MM.1S (cell line): Measurements from ENCODE around the gene FGD6.

Experiments used
- DNase-seq: peaks from one replicate; pipeline ENCODE4 v3.0.0-alpha.2; 2015
- H2AFZ ChIP-seq: fragments of 300-600 bp; sonication (generic); 2 replicates; pipeline ENCODE4 v1.6.0; 2016; ENCODE audit warnings: antibody characterized with exemption, low read length
- H3F3A ChIP-seq: fragments of 300-600 bp; sonication (generic); 2 replicates; pipeline ENCODE4 v1.6.1; 2016; ENCODE audit warnings: mild to moderate bottlenecking, antibody characterized with exemption, low read length, moderate library complexity, mixed read lengths; ENCODE audit not compliant: insufficient read depth
- H3K27ac ChIP-seq: fragments of 300-600 bp; sonication (generic); 2 replicates; pipeline ENCODE4 v1.5.1; 2016; ENCODE audit warnings: mild to moderate bottlenecking, low read length
- H3K27me3 ChIP-seq: fragments of 300-600 bp; sonication (generic); replicated peaks from 2 replicates; pipeline ENCODE4 v1.6.0; 2016; ENCODE audit warnings: low read length; ENCODE audit not compliant: insufficient read depth
- H3K36me3 ChIP-seq: fragments of 300-600 bp; sonication (generic); replicated peaks from 2 replicates; pipeline ENCODE4 v1.6.1; 2016; ENCODE audit warnings: mild to moderate bottlenecking, low read length, mixed read lengths; ENCODE audit not compliant: insufficient read depth
- H3K4me1 ChIP-seq: fragments of 300-600 bp; sonication (generic); 2 replicates; pipeline ENCODE4 v1.6.1; 2016; ENCODE audit warnings: low read length, mixed read lengths
- H3K4me2 ChIP-seq: fragments of 300-600 bp; sonication (generic); 2 replicates; pipeline ENCODE4 v1.6.0; 2016; ENCODE audit warnings: low read depth, low read length
- H3K4me3 ChIP-seq: fragments of 300-600 bp; sonication (generic); 2 replicates; pipeline ENCODE4 v1.5.1; 2016; ENCODE audit warnings: low read length, mixed read lengths
- H3K79me2 ChIP-seq: fragments of 300-600 bp; sonication (generic); 2 replicates; pipeline ENCODE4 v1.6.1; 2016; ENCODE audit warnings: mixed run types, low read length, mixed read lengths
- H3K9ac ChIP-seq: fragments of 300-600 bp; sonication (generic); 2 replicates; pipeline ENCODE4 v1.6.1; 2016; ENCODE audit warnings: low read length, mixed read lengths
- H3K9me2 ChIP-seq: fragments of 300-600 bp; sonication (generic); replicated peaks from 2 replicates; pipeline ENCODE4 v1.6.1; 2016; ENCODE audit warnings: mild to moderate bottlenecking, low read length, mixed read lengths; ENCODE audit not compliant: insufficient read depth
- H3K9me3 ChIP-seq: fragments of 300-600 bp; sonication (generic); replicated peaks from 2 replicates; pipeline ENCODE4 v1.6.1; 2016; ENCODE audit warnings: mild to moderate bottlenecking, low read length, mixed read lengths; ENCODE audit not compliant: insufficient read depth
- H4K20me1 ChIP-seq: fragments of 300-600 bp; sonication (generic); 2 replicates; pipeline ENCODE4 v1.6.1; 2016; ENCODE audit warnings: mild to moderate bottlenecking, low read length, moderate library complexity, mixed read lengths; ENCODE audit not compliant: insufficient read depth
- CTCF ChIP-seq: fragments of 300-600 bp; sonication (generic); IDR thresholded peaks from 2 replicates; pipeline ENCODE4 v1.5.1; 2016; ENCODE audit warnings: antibody characterized with exemption, low read length, mixed read lengths
- EZH2 ChIP-seq: fragments of 300-600 bp; sonication (generic); optimal IDR thresholded peaks from 2 replicates; pipeline ENCODE3; 2017; ENCODE audit warnings: low read depth, mild to moderate bottlenecking, antibody characterized with exemption, low read length, mixed read lengths
- EZH2phosphoT487 ChIP-seq: fragments of 300-600 bp; sonication (generic); IDR thresholded peaks from 2 replicates; pipeline ENCODE4 v1.6.1; 2018; ENCODE audit warnings: antibody characterized with exemption, low read length

The FGD6 gene

GRCh38 chr12:95151821-95152220 lies 65.4 kb downstream of the FGD6 start:
- Histone ChIP-seq H3K4me3 (no peak overlapping the region), H3K9ac (no peak overlapping the region), H3K4me1 (no peaks in the 10 kb centered on the region), H2AFZ (no peak overlapping the region), H3K27ac (no peak overlapping the region), H3F3A (no peaks in the 10 kb centered on the region), H3K9me3 (no peaks in the 10 kb centered on the region), H3K36me3 (no peaks in the 10 kb centered on the region), H4K20me1 (no peaks in the 10 kb centered on the region), H3K27me3 (no peaks in the 10 kb centered on the region), H3K4me2 (no peak overlapping the region), H3K79me2 (no peaks in the 10 kb centered on the region), H3K9me2 (no peaks in the 10 kb centered on the region)
- TF ChIP-seq EZH2, result no peak
- TF ChIP-seq CTCF, result no peak
- TF ChIP-seq EZH2phosphoT487, result no peak
- DNase-seq, result no peak

GRCh38 chr12:95151406-95151805 lies 65.9 kb downstream of the FGD6 start:
- no peaks in the 10 kb centered on the region for H3K9me2 ChIP-seq
- no peaks in the 10 kb centered on the region for H3K27me3 ChIP-seq
- no peak overlapping the region for H3K4me3 ChIP-seq
- no peaks in the 10 kb centered on the region for H3F3A ChIP-seq
- no peak overlapping the region for H3K4me2 ChIP-seq
- no peak for DNase-seq
- H3K4me1 ChIP-seq, result no peaks in the 10 kb centered on the region
- no peak overlapping the region for H2AFZ ChIP-seq
- no peak overlapping the region for H3K27ac ChIP-seq
- H4K20me1 ChIP-seq, result no peaks in the 10 kb centered on the region
- no peaks in the 10 kb centered on the region for H3K9me3 ChIP-seq
- no peaks in the 10 kb centered on the region for H3K36me3 ChIP-seq
- no peak overlapping the region for H3K9ac ChIP-seq
- TF ChIP-seq EZH2 (no peak), CTCF (no peak), EZH2phosphoT487 (no peak)
- H3K79me2 ChIP-seq, result no peaks in the 10 kb centered on the region

- no peaks in the 10 kb centered on the region for H3K27me3 ChIP-seq
Observed at GRCh38 chr12:95150501-95150900, 66.8 kb downstream of the FGD6 start.

More at GRCh38 chr12:95150501-95150900, 66.8 kb downstream of the FGD6 start:
- DNase-seq, result no peak
- H3K9ac ChIP-seq, result no peak overlapping the region
- no peak overlapping the region for H2AFZ ChIP-seq
- no peaks in the 10 kb centered on the region for H3K36me3 ChIP-seq
- H3K4me2 ChIP-seq, result no peak overlapping the region
- no peaks in the 10 kb centered on the region for H3K79me2 ChIP-seq
- TF ChIP-seq EZH2 (no peak), EZH2phosphoT487 (no peak), CTCF (no peak)
- H3K9me2 ChIP-seq, result no peaks in the 10 kb centered on the region
- no peaks in the 10 kb centered on the region for H3F3A ChIP-seq
- no peaks in the 10 kb centered on the region for H3K4me1 ChIP-seq
- no peak overlapping the region for H3K27ac ChIP-seq
- no peaks in the 10 kb centered on the region for H3K9me3 ChIP-seq
- no peaks in the 10 kb centered on the region for H4K20me1 ChIP-seq
- H3K4me3 ChIP-seq, result no peak overlapping the region
